Choroid plexus epithelial cell (primary cell): ENCODE data around the gene MADD.

Experiments used
- DNase-seq: peaks from one replicate; pipeline ENCODE4 v3.0.0-alpha.2; 2010; ENCODE audit warnings: low read depth
- H3K4me3 ChIP-seq: 2 replicates; pipeline ENCODE4 v1.5.1; 2011; ENCODE audit warnings: low read depth, mild to moderate bottlenecking, control low read depth, low read length, moderate library complexity
- CTCF ChIP-seq: conservative IDR thresholded peaks from 2 replicates; pipeline ENCODE4 v1.5.1; 2011; ENCODE audit warnings: low read depth, mild to moderate bottlenecking, control low read depth, inconsistent platforms, low read length, moderate library complexity

MADD gene

GRCh38 chr11:47328449-47329390 lies 58.8 kb downstream of the MADD start:
- TF ChIP-seq CTCF: no peak
- no peak overlapping the region for H3K4me3 ChIP-seq
- no peak for DNase-seq

- TF ChIP-seq CTCF: no peak
- no peak for DNase-seq
- no peak overlapping the region for H3K4me3 ChIP-seq
Measured at GRCh38 chr11:47329431-47329986, 59.6 kb downstream of the MADD start.

- peak; percentile 16 for DNase-seq
- TF ChIP-seq CTCF: no peak
- no peak overlapping the region for H3K4me3 ChIP-seq
Measured at GRCh38 chr11:47329987-47330931, 60.3 kb downstream of the MADD start.

GRCh38 chr11:47331454-47332302 lies 61.7 kb downstream of the MADD start:
- no peak overlapping the region for H3K4me3 ChIP-seq
- no peak for DNase-seq
- TF ChIP-seq CTCF: no peak

- TF ChIP-seq CTCF: no peak
- DNase-seq: no peak
- H3K4me3 ChIP-seq: no peak overlapping the region
Measured at GRCh38 chr11:47332303-47332711, 62.4 kb downstream of the MADD start.

GRCh38 chr11:47332791-47333525 lies 63.0 kb downstream of the MADD start:
- TF ChIP-seq CTCF: no peak
- no peak for DNase-seq
- no peak overlapping the region for H3K4me3 ChIP-seq
